ENCODE measurements around the gene CFAP69.

DNA sequence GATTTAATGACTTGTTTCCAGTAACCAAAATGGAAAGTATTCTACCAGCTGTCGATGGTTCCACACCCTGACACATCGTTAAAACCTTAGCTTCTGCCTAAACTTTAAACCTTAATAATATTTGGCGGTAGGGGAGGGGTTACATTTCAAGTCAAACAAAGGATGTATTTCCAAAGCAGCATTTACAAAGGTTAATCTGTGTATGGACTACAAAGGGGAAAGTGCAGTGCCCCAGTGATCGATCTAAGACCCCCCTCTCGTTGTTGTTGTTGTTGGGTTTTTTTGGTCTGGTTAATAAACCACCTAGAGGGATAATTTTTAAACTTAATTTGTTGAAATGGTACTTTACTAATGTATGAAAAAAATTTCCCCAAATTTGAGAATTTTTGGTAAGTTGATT is 34.5 kb upstream of the CFAP69 start:
- TF ChIP-seq EZH2 (IDR thresholded peaks at IDR 0.05; ENCODE audit: borderline replicate concordance, insufficient read depth, low read length, poor library complexity, severe bottlenecking), result no peak
- TF ChIP-seq, protein P1, sequence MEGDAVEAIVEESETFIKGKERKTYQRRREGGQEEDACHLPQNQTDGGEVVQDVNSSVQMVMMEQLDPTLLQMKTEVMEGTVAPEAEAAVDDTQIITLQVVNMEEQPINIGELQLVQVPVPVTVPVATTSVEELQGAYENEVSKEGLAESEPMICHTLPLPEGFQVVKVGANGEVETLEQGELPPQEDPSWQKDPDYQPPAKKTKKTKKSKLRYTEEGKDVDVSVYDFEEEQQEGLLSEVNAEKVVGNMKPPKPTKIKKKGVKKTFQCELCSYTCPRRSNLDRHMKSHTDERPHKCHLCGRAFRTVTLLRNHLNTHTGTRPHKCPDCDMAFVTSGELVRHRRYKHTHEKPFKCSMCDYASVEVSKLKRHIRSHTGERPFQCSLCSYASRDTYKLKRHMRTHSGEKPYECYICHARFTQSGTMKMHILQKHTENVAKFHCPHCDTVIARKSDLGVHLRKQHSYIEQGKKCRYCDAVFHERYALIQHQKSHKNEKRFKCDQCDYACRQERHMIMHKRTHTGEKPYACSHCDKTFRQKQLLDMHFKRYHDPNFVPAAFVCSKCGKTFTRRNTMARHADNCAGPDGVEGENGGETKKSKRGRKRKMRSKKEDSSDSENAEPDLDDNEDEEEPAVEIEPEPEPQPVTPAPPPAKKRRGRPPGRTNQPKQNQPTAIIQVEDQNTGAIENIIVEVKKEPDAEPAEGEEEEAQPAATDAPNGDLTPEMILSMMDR (IDR thresholded peaks at IDR 0.05; ENCODE audit: poor library complexity, severe bottlenecking), result no peak
- no peak for TF ChIP-seq POLR2AphosphoS5 (IDR thresholded peaks at IDR 0.05)
- TF ChIP-seq, protein P2, sequence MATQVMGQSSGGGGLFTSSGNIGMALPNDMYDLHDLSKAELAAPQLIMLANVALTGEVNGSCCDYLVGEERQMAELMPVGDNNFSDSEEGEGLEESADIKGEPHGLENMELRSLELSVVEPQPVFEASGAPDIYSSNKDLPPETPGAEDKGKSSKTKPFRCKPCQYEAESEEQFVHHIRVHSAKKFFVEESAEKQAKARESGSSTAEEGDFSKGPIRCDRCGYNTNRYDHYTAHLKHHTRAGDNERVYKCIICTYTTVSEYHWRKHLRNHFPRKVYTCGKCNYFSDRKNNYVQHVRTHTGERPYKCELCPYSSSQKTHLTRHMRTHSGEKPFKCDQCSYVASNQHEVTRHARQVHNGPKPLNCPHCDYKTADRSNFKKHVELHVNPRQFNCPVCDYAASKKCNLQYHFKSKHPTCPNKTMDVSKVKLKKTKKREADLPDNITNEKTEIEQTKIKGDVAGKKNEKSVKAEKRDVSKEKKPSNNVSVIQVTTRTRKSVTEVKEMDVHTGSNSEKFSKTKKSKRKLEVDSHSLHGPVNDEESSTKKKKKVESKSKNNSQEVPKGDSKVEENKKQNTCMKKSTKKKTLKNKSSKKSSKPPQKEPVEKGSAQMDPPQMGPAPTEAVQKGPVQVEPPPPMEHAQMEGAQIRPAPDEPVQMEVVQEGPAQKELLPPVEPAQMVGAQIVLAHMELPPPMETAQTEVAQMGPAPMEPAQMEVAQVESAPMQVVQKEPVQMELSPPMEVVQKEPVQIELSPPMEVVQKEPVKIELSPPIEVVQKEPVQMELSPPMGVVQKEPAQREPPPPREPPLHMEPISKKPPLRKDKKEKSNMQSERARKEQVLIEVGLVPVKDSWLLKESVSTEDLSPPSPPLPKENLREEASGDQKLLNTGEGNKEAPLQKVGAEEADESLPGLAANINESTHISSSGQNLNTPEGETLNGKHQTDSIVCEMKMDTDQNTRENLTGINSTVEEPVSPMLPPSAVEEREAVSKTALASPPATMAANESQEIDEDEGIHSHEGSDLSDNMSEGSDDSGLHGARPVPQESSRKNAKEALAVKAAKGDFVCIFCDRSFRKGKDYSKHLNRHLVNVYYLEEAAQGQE (IDR thresholded peaks at IDR 0.05; ENCODE audit: borderline replicate concordance), result no peak
- TF ChIP-seq EP300 (conservative IDR thresholded peaks at IDR 0.05; ENCODE audit: poor library complexity, severe bottlenecking), result no peak
- TF ChIP-seq RAD21 (conservative IDR thresholded peaks at IDR 0.05), result no peak
